GM13976 (cell line): ENCODE data around the gene COX17.

Source experiments
- DNase-seq: peaks from one replicate; pipeline ENCODE4 v3.0.0; 2012; ENCODE audit warnings: low spot score
- in situ Hi-C: fragments of 300-500 bp; cut with MboI; formaldehyde crosslinking; loops from one replicate; pipeline ENCODE4 v1.12.0; 2022; ENCODE audit warnings: low sequenced_read_pairs, mixed read lengths, inconsistent platforms; ENCODE audit not compliant: unreplicated experiment
- TF ChIP-seq, protein P1 (sequence below): IDR thresholded peaks from 2 replicates; pipeline ENCODE4 v1.5.1; 2012; ENCODE audit warnings: borderline replicate concordance, mild to moderate bottlenecking; ENCODE audit not compliant: insufficient read depth; ENCODE audit errors: extremely low read depth, missing control alignments, control extremely low read depth

Gene COX17

DNA sequence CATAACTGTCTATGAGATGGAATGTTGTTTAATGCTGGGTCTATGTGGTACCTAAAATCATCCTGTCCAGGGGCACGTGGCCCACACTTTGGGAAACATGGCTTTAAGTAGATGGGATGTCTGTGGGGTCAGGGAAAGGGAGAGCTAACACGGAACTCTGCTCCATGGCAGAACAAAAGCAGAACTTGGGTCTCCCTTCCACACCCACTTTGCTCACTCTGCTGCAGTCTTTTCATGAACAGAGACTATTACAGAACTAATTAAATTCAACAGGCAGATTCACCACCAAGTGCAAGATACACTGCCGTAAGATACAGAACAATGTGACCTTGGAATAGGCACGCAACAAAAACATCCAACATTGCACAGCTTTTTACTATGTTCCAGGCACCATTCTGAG is 45.0 kb downstream of the COX17 start:
- DNase-seq: no peak
- TF ChIP-seq, protein P1, sequence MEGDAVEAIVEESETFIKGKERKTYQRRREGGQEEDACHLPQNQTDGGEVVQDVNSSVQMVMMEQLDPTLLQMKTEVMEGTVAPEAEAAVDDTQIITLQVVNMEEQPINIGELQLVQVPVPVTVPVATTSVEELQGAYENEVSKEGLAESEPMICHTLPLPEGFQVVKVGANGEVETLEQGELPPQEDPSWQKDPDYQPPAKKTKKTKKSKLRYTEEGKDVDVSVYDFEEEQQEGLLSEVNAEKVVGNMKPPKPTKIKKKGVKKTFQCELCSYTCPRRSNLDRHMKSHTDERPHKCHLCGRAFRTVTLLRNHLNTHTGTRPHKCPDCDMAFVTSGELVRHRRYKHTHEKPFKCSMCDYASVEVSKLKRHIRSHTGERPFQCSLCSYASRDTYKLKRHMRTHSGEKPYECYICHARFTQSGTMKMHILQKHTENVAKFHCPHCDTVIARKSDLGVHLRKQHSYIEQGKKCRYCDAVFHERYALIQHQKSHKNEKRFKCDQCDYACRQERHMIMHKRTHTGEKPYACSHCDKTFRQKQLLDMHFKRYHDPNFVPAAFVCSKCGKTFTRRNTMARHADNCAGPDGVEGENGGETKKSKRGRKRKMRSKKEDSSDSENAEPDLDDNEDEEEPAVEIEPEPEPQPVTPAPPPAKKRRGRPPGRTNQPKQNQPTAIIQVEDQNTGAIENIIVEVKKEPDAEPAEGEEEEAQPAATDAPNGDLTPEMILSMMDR: no peak
- in situ Hi-C loops: no loop called here

- in situ Hi-C loops: no loop called here
- no peak for DNase-seq
- TF ChIP-seq, protein P1: no peak
Observed at GRCh38 chr3:119631516-119631915, 45.7 kb downstream of the COX17 start.

DNA sequence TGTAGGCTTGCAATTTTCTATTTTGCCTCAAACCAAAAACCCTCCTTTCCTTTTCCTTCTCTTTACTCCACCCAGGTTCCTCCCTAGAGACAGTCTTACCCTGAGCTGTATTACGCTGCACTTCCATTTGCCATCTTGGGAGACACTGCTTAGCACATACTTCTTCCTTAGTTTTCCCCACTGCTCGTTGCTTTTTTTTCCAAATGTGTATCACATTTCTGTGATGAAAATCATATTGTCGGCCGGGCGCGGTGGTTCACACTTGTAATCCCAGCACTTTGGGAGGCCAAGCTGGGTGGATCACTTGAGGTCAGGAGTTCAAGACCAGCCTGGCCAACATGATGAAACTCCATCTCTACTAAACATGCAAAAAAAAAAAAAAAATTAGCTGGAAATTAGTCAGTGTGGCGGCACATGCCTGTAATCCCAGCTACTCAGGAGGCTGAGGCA is 46.3 kb downstream of the COX17 start:
- in situ Hi-C loops: no loop called here
- TF ChIP-seq, protein P1: no peak
- no peak for DNase-seq

- no peak for DNase-seq
Observed at GRCh38 chr3:119630128-119630879, 46.9 kb downstream of the COX17 start.

DNA sequence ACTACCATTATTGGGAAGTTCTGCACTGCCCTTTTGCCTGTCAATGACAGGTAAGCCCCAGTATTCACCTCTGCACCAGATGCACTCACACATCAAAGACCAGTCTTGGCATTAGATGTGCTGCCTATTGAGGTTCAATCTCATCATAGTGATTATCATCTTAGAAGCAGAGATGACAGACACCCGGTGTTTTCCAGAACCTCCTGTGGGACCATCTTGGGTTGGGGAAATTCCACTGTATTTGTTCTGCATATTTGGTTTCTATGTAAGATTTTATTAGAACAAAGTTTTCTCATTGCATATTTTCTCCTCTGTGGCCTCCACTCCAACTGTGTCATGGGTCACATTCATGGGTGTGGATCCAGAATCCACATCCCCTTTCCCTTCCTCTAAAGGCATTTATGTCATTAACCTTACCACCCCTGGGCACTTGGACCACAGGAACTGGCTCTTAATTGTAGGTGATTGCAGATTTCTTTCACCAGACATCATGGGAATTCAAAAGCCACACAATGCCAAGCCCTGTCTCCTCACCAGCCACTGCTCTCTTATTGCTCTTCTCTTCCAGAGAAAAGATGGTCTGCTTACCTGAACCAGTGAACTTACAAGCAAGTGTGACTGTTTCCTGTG is 48.3 kb downstream of the COX17 start:
- TF ChIP-seq, protein P1: no peak
- in situ Hi-C loops: no loop called here
- DNase-seq: no peak

More at GRCh38 chr3:119630128-119630879, 46.9 kb downstream of the COX17 start:
- TF ChIP-seq, protein P1: no peak
- in situ Hi-C loops: no loop called here

GRCh38 chr3:119628390-119628789 is 48.8 kb downstream of the COX17 start:
- no peak for DNase-seq
- in situ Hi-C loops: no loop called here
- TF ChIP-seq, protein P1: no peak

DNA sequence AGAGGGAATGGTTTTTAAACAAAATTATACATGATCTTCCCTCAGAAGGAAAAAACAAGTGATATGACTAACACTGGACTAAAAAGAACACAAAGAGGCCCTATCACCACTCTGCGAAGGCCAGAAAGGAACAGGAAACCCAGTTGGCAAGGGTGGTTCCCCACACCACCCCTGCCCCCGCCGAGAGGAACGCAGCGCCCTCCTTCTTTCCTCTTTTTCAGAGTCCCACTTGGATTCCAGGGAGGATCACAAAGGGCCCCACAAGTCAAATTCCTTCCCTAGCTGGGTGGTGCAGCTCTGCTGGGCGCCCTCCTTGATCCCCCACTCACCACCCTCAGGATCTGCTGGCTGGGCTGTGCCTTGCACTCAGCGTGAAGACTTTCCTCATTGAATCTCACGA is 49.7 kb downstream of the COX17 start:
- in situ Hi-C loops: no loop called here
- TF ChIP-seq, protein P1: no peak

More for the DNA sequence above, 49.7 kb downstream of the COX17 start:
- DNase-seq: no peak
